Ovary (tissue), 3 donors: ENCODE results near the gene GTF2IRD1.

Experiments used
- CTCF ChIP-seq, 3 donors: fragments of 450-650 bp in 2 of 3; fragments of 200-600 bp in 1 of 3; IDR thresholded peaks; one replicate each; pipeline versions ENCODE4 v1.5.1 to v1.8.0; 2016 to 2022; ENCODE audit warnings: antibody characterized with exemption in 3 of 3, mild to moderate bottlenecking in 1 of 3
- EP300 ChIP-seq: sonication (generic); formaldehyde crosslinking; IDR thresholded peaks from one replicate; pipeline ENCODE4 v1.6.1; 2017; ENCODE audit warnings: antibody characterized with exemption
- POLR2A ChIP-seq: fragments of 450-650 bp; IDR thresholded peaks from one replicate; pipeline ENCODE4 v1.6.1; 2017; ENCODE audit warnings: antibody characterized with exemption, mild to moderate bottlenecking, moderate library complexity
- donor health status: DM: no; HTN: no; CAD: no.

GRCh38 chr7:74501298-74501697 lies 47.6 kb downstream of the GTF2IRD1 start:
- TF ChIP-seq CTCF (IDR thresholded peaks at IDR 0.05) (no peak), POLR2A (no peak), EP300 (no peak)
